Sigmoid colon (tissue), 7 donors: ENCODE results near the gene NTM. TPM values are rescaled to one million over a fixed set of nuclear protein-coding genes. Genes with fewer than 3 reads are reported as not detected.

Source experiments
- DNase-seq: peaks from one replicate; pipeline ENCODE4 v3.0.0-alpha.2; 2019
- H3K27ac ChIP-seq, 4 donors: fragments of 200-600 bp; sonication (generic); one replicate each; pipeline ENCODE4 v1.5.1; 2016 to 2019; ENCODE audit warnings: mild to moderate bottlenecking in 1 of 4
- H3K27me3 ChIP-seq, 3 donors: fragments of 200-600 bp; sonication (generic); one replicate each; pipeline ENCODE4 v1.5.1; 2019; ENCODE audit warnings: mild to moderate bottlenecking in 1 of 3
- H3K36me3 ChIP-seq, 4 donors: fragments of 200-600 bp; sonication (generic); one replicate each; pipeline ENCODE4 v1.5.1; 2016 to 2019
- H3K4me1 ChIP-seq, 4 donors: fragments of 200-600 bp; sonication (generic); one replicate each; pipeline ENCODE4 v1.5.1; 2017 to 2019
- H3K4me3 ChIP-seq, 4 donors: fragments of 200-600 bp; sonication (generic); one replicate each; pipeline ENCODE4 v1.5.1; 2017 to 2019; ENCODE audit warnings: mild to moderate bottlenecking in 2 of 4, moderate library complexity in 1 of 4
- H3K9me3 ChIP-seq, 4 donors: fragments of 200-600 bp in 3 of 4; sonication (generic) in 3 of 4; one replicate each; pipeline versions ENCODE4 v1.5.1 to v1.6.1; 2013 to 2019
- CTCF ChIP-seq, 4 experiments: fragments of 450-650 bp in 3 of 4; fragments of 200-600 bp in 1 of 4; IDR thresholded peaks; one replicate each; pipeline ENCODE4 v1.5.1; 2016 to 2019; ENCODE audit warnings: antibody characterized with exemption in 4 of 4, mild to moderate bottlenecking in 3 of 4, moderate library complexity in 2 of 4
- EP300 ChIP-seq, 4 donors: sonication (generic); formaldehyde crosslinking; IDR thresholded peaks; one replicate each; pipeline ENCODE4 v1.6.1; 2017; ENCODE audit warnings: antibody characterized with exemption in 4 of 4
- POLR2A ChIP-seq, 2 donors: fragments of 450-650 bp; IDR thresholded peaks; one replicate each; pipeline ENCODE4 v1.6.1; 2016; ENCODE audit warnings: antibody characterized with exemption in 2 of 2, mild to moderate bottlenecking in 2 of 2, moderate library complexity in 2 of 2
- POLR2AphosphoS5 ChIP-seq, 4 donors: sonication (generic); formaldehyde crosslinking; IDR thresholded peaks; one replicate each; pipeline ENCODE4 v1.6.1; 2017; ENCODE audit warnings: antibody characterized with exemption in 4 of 4
- WGBS, 2 donors: extraction: QIAGEN DNeasy Blood & Tissue Kit; methylation state at CpG; one replicate each; pipeline ENCODE4 v1.1.7; 2013; 5-methylcytosine and 5-hydroxymethylcytosine counted together
- intact Hi-C: fragments of 100-400 bp; cut with DNase I; formaldehyde crosslinking; loops from one replicate; pipeline ENCODE4 v1.15.1; 2023
- polyA plus RNA-seq, 3 donors: library from polyadenylated mRNA; stranded (reverse); fragments of 200-250 nt; gene quantifications; one replicate each; pipeline ENCODE4 v1.2.3, GENCODE V29; 2013
- total RNA-seq, 4 donors: library from RNA; depleted of rRNA; stranded (reverse); fragments of >200 nt; gene quantifications; one replicate each; pipeline ENCODE4 v1.1.0, GENCODE V29; 2016
- donor health status: healthy with polysubstance abuse.
- donor health status: Bipolar disorder and iron deficiency.
- donor health status: healthy.

NTM gene
- total and polyA plus RNA-seq, 7 donors, result 0.96 to 18.3 (median 6.4) TPM; not detected in 1

DNA sequence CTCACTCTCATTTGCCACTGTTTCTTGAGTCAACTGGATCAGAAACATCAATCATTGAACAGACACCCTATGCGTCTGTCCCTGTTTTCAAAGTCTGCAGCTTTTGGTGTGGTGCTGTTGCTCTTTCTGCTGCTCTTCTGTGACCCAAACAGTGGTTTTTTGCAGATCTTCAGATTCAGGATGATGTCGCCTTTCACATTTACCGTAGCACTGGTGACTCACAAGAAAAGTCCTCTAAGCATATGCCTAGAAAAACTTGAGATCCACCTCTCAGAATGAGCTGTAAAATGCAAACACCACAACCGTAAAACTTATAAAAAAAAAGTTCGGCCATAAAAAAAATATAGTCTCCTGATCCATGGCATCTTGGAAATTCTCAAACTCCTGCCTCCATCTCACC, 400.4 kb downstream of the NTM start:
- no peak overlapping the region for H3K4me3 ChIP-seq
- WGBS, 2 donors, result 55 to 72% methylated on average over 5 of the region's 5 CpGs
- intact Hi-C loops, result no loop called here
- H3K4me1 ChIP-seq, result no peaks in the 10 kb centered on the region
- no peaks in the 10 kb centered on the region for H3K36me3 ChIP-seq
- no peak for TF ChIP-seq EP300 (IDR thresholded peaks at IDR 0.05)
- TF ChIP-seq CTCF (IDR thresholded peaks at IDR 0.05), result no peak
- no peaks in the 10 kb centered on the region for H3K9me3 ChIP-seq
- no peak overlapping the region for H3K27ac ChIP-seq
- H3K27me3 ChIP-seq, result no peaks in the 10 kb centered on the region
- DNase-seq, result no peak

DNA sequence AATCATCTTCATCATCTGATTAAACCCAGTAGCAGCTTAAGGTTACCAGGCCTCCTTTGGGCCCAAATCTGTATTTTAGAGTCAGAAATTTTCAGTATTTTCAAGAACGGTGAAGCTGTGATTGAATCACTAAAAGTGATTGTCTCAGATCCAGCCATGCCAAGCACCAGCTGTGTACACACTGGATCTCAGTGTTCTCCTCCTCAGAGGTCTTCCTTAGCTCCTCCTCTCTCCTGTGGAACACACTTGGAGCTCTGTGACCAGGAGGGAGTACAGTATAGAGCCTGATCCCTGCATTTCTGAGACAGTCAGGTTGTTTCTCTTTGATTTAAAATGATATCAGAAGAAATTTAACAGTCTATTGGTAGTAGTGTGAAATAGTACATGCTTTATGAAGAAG, 401.1 kb downstream of the NTM start:
- WGBS, 2 donors, result 43 to 76% methylated on average over 1 of the region's 1 CpG
- Histone ChIP-seq H3K27ac (no peak overlapping the region), H3K36me3 (no peaks in the 10 kb centered on the region), H3K9me3 (no peaks in the 10 kb centered on the region), H3K4me3 (no peak overlapping the region), H3K4me1 (no peaks in the 10 kb centered on the region), H3K27me3 (no peaks in the 10 kb centered on the region)
- no peak for DNase-seq
- intact Hi-C loops, result no loop called here
- TF ChIP-seq POLR2A (IDR thresholded peaks at IDR 0.05) (no peak), POLR2AphosphoS5 (IDR thresholded peaks at IDR 0.05) (no peak), CTCF (IDR thresholded peaks at IDR 0.05) (no peak), EP300 (IDR thresholded peaks at IDR 0.05) (no peak)

- DNase-seq, result no peak
- Histone ChIP-seq H3K9me3 (no peaks in the 10 kb centered on the region), H3K27ac (no peak overlapping the region), H3K27me3 (no peaks in the 10 kb centered on the region), H3K36me3 (no peaks in the 10 kb centered on the region), H3K4me1 (no peaks in the 10 kb centered on the region), H3K4me3 (no peak overlapping the region)
- WGBS, 2 donors, result 77 to 82% methylated on average over 6 of the region's 6 CpGs
- intact Hi-C loops, result no loop called here
- no peak for TF ChIP-seq POLR2A (IDR thresholded peaks at IDR 0.05)
- TF ChIP-seq CTCF (IDR thresholded peaks at IDR 0.05), result no peak
- TF ChIP-seq EP300 (IDR thresholded peaks at IDR 0.05), result no peak
- no peak for TF ChIP-seq POLR2AphosphoS5 (IDR thresholded peaks at IDR 0.05)
Measured at GRCh38 chr11:131773626-131774025, 403.2 kb downstream of the NTM start.

DNA sequence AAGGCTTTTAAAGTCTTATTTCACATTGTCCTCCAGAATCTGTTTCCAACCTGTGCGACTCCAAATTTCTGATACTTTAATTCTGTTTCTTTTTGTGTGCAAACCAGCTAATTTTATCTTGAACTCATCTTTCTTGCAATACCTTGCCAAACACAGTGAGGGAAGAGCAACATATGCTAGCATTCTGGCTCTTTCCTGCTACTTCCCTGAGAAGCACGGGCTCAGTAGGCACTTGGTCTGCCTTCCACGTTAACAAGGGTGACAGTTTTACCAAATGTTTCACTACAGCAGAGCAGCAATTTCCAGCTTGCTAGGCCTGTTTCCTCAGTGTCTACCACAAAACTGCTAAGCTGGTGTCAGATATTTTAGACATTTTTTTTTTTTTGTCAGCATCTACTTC, 405.8 kb downstream of the NTM start:
- Histone ChIP-seq H3K36me3 (no peaks in the 10 kb centered on the region), H3K4me1 (no peaks in the 10 kb centered on the region), H3K27ac (no peak overlapping the region), H3K9me3 (no peaks in the 10 kb centered on the region), H3K27me3 (no peaks in the 10 kb centered on the region), H3K4me3 (no peak overlapping the region)
- WGBS, 2 donors, result 79 to 84% methylated on average over 3 of the region's 3 CpGs
- no peak for DNase-seq
- TF ChIP-seq CTCF (IDR thresholded peaks at IDR 0.05), result no peak
- TF ChIP-seq POLR2A (IDR thresholded peaks at IDR 0.05), result no peak
- TF ChIP-seq EP300 (IDR thresholded peaks at IDR 0.05), result no peak
- no peak for TF ChIP-seq POLR2AphosphoS5 (IDR thresholded peaks at IDR 0.05)
- intact Hi-C loops, result no loop called here

DNA sequence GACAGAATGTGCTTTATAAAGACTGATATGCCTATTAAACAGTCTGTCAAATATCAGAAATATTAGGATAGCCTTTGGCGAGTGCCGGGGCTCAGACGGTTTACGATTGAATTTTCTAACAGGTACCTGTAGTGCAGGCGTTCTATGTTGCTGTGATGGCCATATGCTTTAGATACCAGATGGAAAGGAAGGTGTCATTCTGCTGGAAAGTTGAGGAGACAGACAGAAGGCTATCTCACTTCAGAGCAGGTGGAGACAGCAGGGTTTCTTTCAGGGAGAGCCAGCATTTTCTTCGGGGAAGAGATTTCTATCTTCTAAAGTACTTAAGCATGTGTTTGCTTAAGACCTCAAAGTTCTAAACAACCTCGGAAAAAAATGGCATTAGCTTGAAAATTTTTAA, 415.4 kb downstream of the NTM start:
- DNase-seq, result no peak
- 69 to 72% methylated on average over 7 of the region's 7 CpGs for WGBS, 2 donors
- Histone ChIP-seq H3K36me3 (no peaks in the 10 kb centered on the region), H3K27me3 (no peaks in the 10 kb centered on the region), H3K27ac (no peak overlapping the region), H3K4me3 (no peak overlapping the region), H3K4me1 (no peaks in the 10 kb centered on the region), H3K9me3 (peaks cover 0 to 2% (median 0%) of the 10 kb centered on the region in 4 donors)
- intact Hi-C loops, result no loop called here
- TF ChIP-seq EP300 (IDR thresholded peaks at IDR 0.05) (no peak), CTCF (IDR thresholded peaks at IDR 0.05) (no peak)
